Astrocyte (in vitro differentiated cells and primary cell): ENCODE data around the gene CD99. TPM values are rescaled to one million over a fixed set of nuclear protein-coding genes. Genes with fewer than 3 reads are reported as not detected.
"Not testable (repeated sequence)": the region's sequence is repeated elsewhere in the genome, so short reads cannot be mapped to it uniquely, and the experiment has no call there.

Experiments used
- DNase-seq: peaks from one replicate; pipeline ENCODE4 v3.0.0-alpha.2; 2010; ENCODE audit warnings: low read depth
- FAIRE-seq: peaks from 2 replicates; lab custom pipeline; 2011; peaks lifted over from hg19 to GRCh38; lab: Jason Lieb, UNC
- H2AFZ ChIP-seq: 2 replicates; pipeline ENCODE4 v1.6.0; 2012; ENCODE audit warnings: low read depth, low read length, inconsistent platforms
- H3K27ac ChIP-seq: 2 replicates; pipeline ENCODE4 v1.5.1; 2011; ENCODE audit warnings: low read depth, low read length, inconsistent platforms
- H3K27me3 ChIP-seq: 2 replicates; pipeline ENCODE4 v1.6.0; 2011; ENCODE audit warnings: low read length, inconsistent platforms; ENCODE audit not compliant: insufficient read depth
- H3K36me3 ChIP-seq: 2 replicates; pipeline ENCODE4 v1.5.1; 2011; ENCODE audit warnings: low read length, inconsistent platforms; ENCODE audit not compliant: insufficient read depth
- H3K4me1 ChIP-seq: 2 replicates; pipeline ENCODE4 v1.5.1; 2011; ENCODE audit warnings: low read length, inconsistent platforms; ENCODE audit not compliant: insufficient read depth
- H3K4me2 ChIP-seq: 2 replicates; pipeline ENCODE4 v1.6.0; 2012; ENCODE audit warnings: low read length, inconsistent platforms
- H3K4me3 ChIP-seq: 2 replicates; pipeline ENCODE4 v1.5.1; 2011; ENCODE audit warnings: low read depth, mild to moderate bottlenecking, low read length, inconsistent platforms; ENCODE audit not compliant: insufficient read depth
- H3K79me2 ChIP-seq: 2 replicates; pipeline ENCODE4 v1.6.0; 2012; ENCODE audit warnings: mild to moderate bottlenecking, low read length, inconsistent platforms; ENCODE audit not compliant: insufficient read depth
- H3K9ac ChIP-seq: 2 replicates; pipeline ENCODE4 v1.6.0; 2012; ENCODE audit warnings: mild to moderate bottlenecking, low read length, inconsistent platforms
- H3K9me3 ChIP-seq: 2 replicates; pipeline ENCODE4 v1.5.1; 2012; ENCODE audit warnings: low read depth, mild to moderate bottlenecking, low read length, inconsistent platforms; ENCODE audit not compliant: insufficient read depth
- H4K20me1 ChIP-seq: 2 replicates; pipeline ENCODE4 v1.6.0; 2012; ENCODE audit warnings: low read length, inconsistent platforms; ENCODE audit not compliant: insufficient read depth
- H3K27ac Mint-ChIP-seq: one replicate; pipeline ENCODE4 v1.8.0; 2021; ENCODE audit warnings: mild to moderate bottlenecking, mixed read lengths; ENCODE audit not compliant: unreplicated experiment
- H3K27me3 Mint-ChIP-seq: one replicate; pipeline ENCODE4 v1.8.0; 2021; ENCODE audit warnings: low read depth, mixed read lengths; ENCODE audit not compliant: unreplicated experiment
- H3K36me3 Mint-ChIP-seq: one replicate; pipeline ENCODE4 v1.8.0; 2021; ENCODE audit warnings: low read depth, mixed read lengths; ENCODE audit not compliant: unreplicated experiment
- H3K4me1 Mint-ChIP-seq: one replicate; pipeline ENCODE4 v1.8.0; 2021; ENCODE audit warnings: low read depth, mixed read lengths; ENCODE audit not compliant: unreplicated experiment
- H3K4me3 Mint-ChIP-seq: one replicate; pipeline ENCODE4 v1.8.0; 2021; ENCODE audit warnings: mild to moderate bottlenecking, moderate library complexity, mixed read lengths; ENCODE audit not compliant: unreplicated experiment
- H3K9me3 Mint-ChIP-seq: one replicate; pipeline ENCODE4 v1.8.0; 2021; ENCODE audit warnings: mild to moderate bottlenecking, mixed read lengths; ENCODE audit not compliant: unreplicated experiment
- EZH2 ChIP-seq: IDR thresholded peaks from 2 replicates; pipeline ENCODE4 v1.6.1; 2012; ENCODE audit warnings: mild to moderate bottlenecking, low read length, inconsistent platforms; ENCODE audit not compliant: insufficient read depth
- total RNA-seq: library from RNA; stranded (reverse); gene quantifications from 2 replicates; pipeline ENCODE4 v1.2.1, GENCODE V29; 2021
- TF ChIP-seq, protein P1 (sequence below): IDR thresholded peaks from 2 replicates; pipeline ENCODE4 v1.5.1; 2011; ENCODE audit warnings: low read depth, mild to moderate bottlenecking, inconsistent platforms, low read length, moderate library complexity; ENCODE audit not compliant: insufficient read depth

CD99 gene
- total RNA-seq, 1 donor from 2014 or later = 448 TPM

DNA sequence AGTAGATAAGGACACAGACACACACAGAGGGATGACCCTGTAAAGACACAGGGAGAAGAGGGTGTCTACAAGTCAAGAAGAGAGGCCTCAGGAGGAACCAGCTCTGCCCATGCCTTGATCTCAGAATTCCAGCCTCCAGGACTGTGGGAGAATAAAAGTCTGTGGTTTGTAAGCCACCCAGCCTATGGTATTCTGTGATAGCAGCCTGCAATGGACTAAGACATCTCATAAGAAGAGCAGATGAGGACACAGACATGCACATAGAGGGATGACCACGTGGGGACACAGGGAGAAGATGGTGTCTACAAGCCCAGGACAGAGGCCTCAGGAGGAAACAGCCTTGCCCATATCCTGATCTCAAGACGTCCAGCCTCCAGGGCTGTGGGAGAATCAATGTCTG is 70.2 kb downstream of the CD99 start:
- Histone ChIP-seq H3K4me2 (no peak overlapping the region), H3K9ac (no peak overlapping the region), H3K27me3 (no peaks in the 10 kb centered on the region), H3K4me3 (no peak overlapping the region), H3K79me2 (no peaks in the 10 kb centered on the region), H3K27ac (no peak overlapping the region), H4K20me1 (no peaks in the 10 kb centered on the region), H2AFZ (no peak overlapping the region), H3K4me1 (no peaks in the 10 kb centered on the region), H3K36me3 (no peaks in the 10 kb centered on the region), H3K9me3 (no peaks in the 10 kb centered on the region)
- no peak for DNase-seq
- peaks cover 9% of the 10 kb centered on the region for H3K9me3 Mint-ChIP-seq
- no peak overlapping the region for H3K27ac Mint-ChIP-seq
- H3K4me1 Mint-ChIP-seq = no peaks in the 10 kb centered on the region
- peaks cover 6% of the 10 kb centered on the region for H3K36me3 Mint-ChIP-seq
- TF ChIP-seq, protein P1, sequence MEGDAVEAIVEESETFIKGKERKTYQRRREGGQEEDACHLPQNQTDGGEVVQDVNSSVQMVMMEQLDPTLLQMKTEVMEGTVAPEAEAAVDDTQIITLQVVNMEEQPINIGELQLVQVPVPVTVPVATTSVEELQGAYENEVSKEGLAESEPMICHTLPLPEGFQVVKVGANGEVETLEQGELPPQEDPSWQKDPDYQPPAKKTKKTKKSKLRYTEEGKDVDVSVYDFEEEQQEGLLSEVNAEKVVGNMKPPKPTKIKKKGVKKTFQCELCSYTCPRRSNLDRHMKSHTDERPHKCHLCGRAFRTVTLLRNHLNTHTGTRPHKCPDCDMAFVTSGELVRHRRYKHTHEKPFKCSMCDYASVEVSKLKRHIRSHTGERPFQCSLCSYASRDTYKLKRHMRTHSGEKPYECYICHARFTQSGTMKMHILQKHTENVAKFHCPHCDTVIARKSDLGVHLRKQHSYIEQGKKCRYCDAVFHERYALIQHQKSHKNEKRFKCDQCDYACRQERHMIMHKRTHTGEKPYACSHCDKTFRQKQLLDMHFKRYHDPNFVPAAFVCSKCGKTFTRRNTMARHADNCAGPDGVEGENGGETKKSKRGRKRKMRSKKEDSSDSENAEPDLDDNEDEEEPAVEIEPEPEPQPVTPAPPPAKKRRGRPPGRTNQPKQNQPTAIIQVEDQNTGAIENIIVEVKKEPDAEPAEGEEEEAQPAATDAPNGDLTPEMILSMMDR = no peak
- TF ChIP-seq EZH2 = no peak
- peaks cover 16% of the 10 kb centered on the region for H3K27me3 Mint-ChIP-seq
- FAIRE-seq = no peak
- no peak overlapping the region for H3K4me3 Mint-ChIP-seq

DNA sequence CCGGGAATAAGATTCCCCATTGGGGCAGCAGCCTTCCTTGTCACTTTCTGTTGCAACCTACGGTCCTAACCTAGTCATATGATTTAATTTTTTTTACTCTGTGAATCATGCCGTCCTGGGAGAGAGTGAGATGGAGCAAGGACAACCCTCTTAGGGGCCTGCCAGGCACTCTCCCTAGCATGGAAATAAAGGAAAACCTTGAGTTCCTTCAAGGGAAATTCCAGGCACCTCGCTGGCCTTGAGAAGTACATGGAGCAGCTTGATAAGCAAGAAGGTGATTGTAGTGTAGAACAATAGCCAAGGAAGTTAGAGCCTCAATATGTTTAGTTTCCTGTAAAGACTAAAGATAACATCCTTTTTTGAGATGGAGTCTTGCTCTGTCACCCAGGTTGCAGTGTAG is 71.6 kb downstream of the CD99 start:
- H3K4me2 ChIP-seq, H3K4me3 ChIP-seq, H3K27me3 ChIP-seq, H3K4me3 Mint-ChIP-seq, FAIRE-seq, H3K9me3 Mint-ChIP-seq, H3K27ac Mint-ChIP-seq, H3K9ac ChIP-seq, H3K4me1 ChIP-seq, H2AFZ ChIP-seq, DNase-seq, H3K4me1 Mint-ChIP-seq, H4K20me1 ChIP-seq, H3K79me2 ChIP-seq, H3K9me3 ChIP-seq, H3K36me3 ChIP-seq, H3K36me3 Mint-ChIP-seq, H3K27ac ChIP-seq: not testable (repeated sequence)
- peaks cover 11% of the 10 kb centered on the region for H3K27me3 Mint-ChIP-seq

DNA sequence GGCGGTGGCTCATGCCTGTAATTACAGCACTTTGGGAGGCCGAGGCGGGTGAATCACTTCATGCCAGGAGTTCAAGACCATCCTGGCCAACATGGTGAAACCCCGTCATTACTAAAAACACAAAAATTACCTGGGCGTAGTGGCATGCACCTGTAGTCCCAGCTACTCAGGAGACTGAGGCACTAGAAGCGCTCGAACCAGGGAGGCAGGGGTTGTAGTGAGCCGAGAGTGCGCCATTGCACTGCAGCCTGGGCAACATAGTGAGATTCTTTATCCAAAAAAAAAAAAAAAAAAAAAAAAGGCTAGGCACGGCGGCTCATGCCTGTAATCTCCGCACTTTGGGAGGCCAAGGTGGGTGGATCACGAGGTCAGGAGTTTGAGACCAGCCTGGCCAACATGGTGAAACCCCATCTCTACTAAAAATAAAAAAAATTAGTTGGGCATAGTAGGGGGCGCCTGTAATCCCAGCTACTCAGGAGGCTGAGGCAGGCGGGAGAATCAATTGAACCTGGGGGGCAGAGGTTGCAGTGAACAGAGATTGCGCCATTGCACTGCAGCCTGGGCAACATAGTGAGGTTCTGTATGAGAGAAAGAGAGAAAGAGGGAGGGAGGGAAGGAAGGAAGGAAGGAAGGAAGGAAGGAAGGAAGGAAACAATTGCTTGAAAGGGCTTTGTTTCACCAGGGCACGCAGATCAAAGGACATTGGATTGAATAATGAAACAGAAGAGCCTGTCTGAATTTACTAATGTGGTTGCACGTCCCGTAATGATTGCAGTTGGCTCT is 73.9 kb downstream of the CD99 start:
- not testable (repeated sequence) for H3K27me3 ChIP-seq, H3K36me3 Mint-ChIP-seq, H3K27ac Mint-ChIP-seq, H3K9me3 ChIP-seq, H3K4me2 ChIP-seq, H4K20me1 ChIP-seq, H3K9ac ChIP-seq, H3K27ac ChIP-seq, H3K4me3 Mint-ChIP-seq, H3K4me1 ChIP-seq, H3K36me3 ChIP-seq, H2AFZ ChIP-seq, H3K9me3 Mint-ChIP-seq, H3K79me2 ChIP-seq, H3K27me3 Mint-ChIP-seq, DNase-seq, FAIRE-seq, H3K4me1 Mint-ChIP-seq, H3K4me3 ChIP-seq
